Measurements from ENCODE around the gene ATMIN. TPM values are rescaled to one million over a fixed set of nuclear protein-coding genes. Genes with fewer than 3 reads are reported as not detected.
A peak's percentile ranks its signal among the peaks of the same experiment; 100 is the strongest.

ATMIN gene
- total RNA-seq, 1 experiment from 2014 or later, result 46.7 TPM

GRCh38 chr16:81003610-81004460 is 31.8 kb upstream of the ATMIN start:
- RAD21 ChIA-PET (ENCODE audit: low non-redundant PET in 1 of 2, low total read pairs in 2 of 2, uncharacterized antibody in 2 of 2, unreplicated experiment in 2 of 2), result no interaction called here
- H3K9ac ChIP-seq (ENCODE audit: low read length), result no peak overlapping the region
- H3K4me3 ChIP-seq (replicated peaks in 1 of 2; ENCODE audit: low read depth in 1 of 2, low read length in 2 of 2), result no peak overlapping the region; a peak in 1 of 4 replicates
- no peak overlapping the region for H2AFZ ChIP-seq (ENCODE audit: low read depth, low read length, poor library complexity, severe bottlenecking)
- BruUV-seq (replicated peaks), result no TSS peak
- POLR2A ChIA-PET, result no interaction called here
- no peaks in the 10 kb centered on the region for H3K27me3 ChIP-seq (ENCODE audit: insufficient read depth, low read length)
- H3K9me2 ChIP-seq (ENCODE audit: insufficient read depth), result no peaks in the 10 kb centered on the region
- no peaks in the 10 kb centered on the region for H3K9me3 ChIP-seq (ENCODE audit: control insufficient read depth in 1 of 2, insufficient read depth in 1 of 2, low read depth in 1 of 2, low read length in 2 of 2)
- intact Hi-C loops (cut with micrococcal nuclease), result loop anchor here (5.0 to 10.0 kb wide), 2 partner anchors 191 to 733 kb away; no protein-coding TSS in a partner anchor
- no peak for ATAC-seq
- H3K79me2 ChIP-seq (ENCODE audit: insufficient read depth, low read length), result peaks cover 94% of the 10 kb centered on the region
- H3K36me3 ChIP-seq (ENCODE audit: control insufficient read depth in 1 of 2, insufficient read depth in 2 of 2, low read length in 2 of 2), result no peaks in the 10 kb centered on the region; a peak in 1 of 4 replicates
- no peak overlapping the region for H3K27ac ChIP-seq (ENCODE audit: low read depth, low read length)
- H3K4me1 ChIP-seq (ENCODE audit: control insufficient read depth in 1 of 2, insufficient read depth in 2 of 2, low read length in 2 of 2), result peaks cover 15 to 26% of the 10 kb centered on the region in 2 experiments
- CTCF ChIA-PET, result interaction anchor here (0.5 to 2.5 kb wide), 25 partner anchors 7 to 195 kb away, joined by 3 to 13 read pairs (median 4); partner anchors contain the start of gene ATMIN
- no peak for DNase-seq (ENCODE audit: low read depth, low spot score)
- peaks cover 22% of the 10 kb centered on the region; the same call in 1 of the 2 replicates for H4K20me1 ChIP-seq (ENCODE audit: insufficient read depth)
- peak overlapping the region; percentile 83; the same call in 1 of the 2 replicates for H3K4me2 ChIP-seq (ENCODE audit: low read length)
- TF ChIP-seq ATF3 (IDR thresholded peaks at IDR 0.05) (no peak), SP1 (IDR thresholded peaks at IDR 0.05; ENCODE audit: low read depth) (no peak), YY1 (IDR thresholded peaks at IDR 0.05; ENCODE audit: extremely low read depth, insufficient replicate concordance, low read depth, low read length) (no peak), ZNF274 (IDR thresholded peaks at IDR 0.05; ENCODE audit: low read depth, low read length) (no peak), SRF (IDR thresholded peaks at IDR 0.05; ENCODE audit: low read depth) (no peak), ZBTB33 (IDR thresholded peaks at IDR 0.05; ENCODE audit: extremely low read depth, insufficient replicate concordance, low read length) (no peak), MAX (IDR thresholded peaks at IDR 0.05) (no peak), POLR2A (IDR thresholded peaks at IDR 0.05; ENCODE audit: borderline replicate concordance, extremely low read depth, insufficient read depth, insufficient read length) (no peak), RAD21 (IDR thresholded peaks at IDR 0.05; ENCODE audit: low read depth) (no peak), REST (IDR thresholded peaks at IDR 0.05; ENCODE audit: low read depth) (no peak), TCF7L2 (IDR thresholded peaks at IDR 0.05; ENCODE audit: borderline replicate concordance, extremely low read depth, insufficient read depth, insufficient read length) (no peak), EZH2 (IDR thresholded peaks at IDR 0.05) (no peak), POLR2AphosphoS5 (IDR thresholded peaks at IDR 0.05; ENCODE audit: low read depth, low read length) (no peak), CTCF (IDR thresholded peaks at IDR 0.05 in 2 of 3, conservative IDR thresholded peaks at IDR 0.05 in 1 of 3; ENCODE audit: borderline replicate concordance in 1 of 3, insufficient read depth in 1 of 3, low read depth in 2 of 3, low read length in 2 of 3) (no peak), FOSL1 (IDR thresholded peaks at IDR 0.05; ENCODE audit: low read depth) (no peak), CBX3 (IDR thresholded peaks at IDR 0.05; ENCODE audit: low read depth) (no peak), SIN3A (IDR thresholded peaks at IDR 0.05; ENCODE audit: low read depth) (no peak), JUND (IDR thresholded peaks at IDR 0.05) (no peak)

Measured in HCT116 (cell line).